ENCODE results near the gene RSPH6A. TPM values are rescaled to one million over a fixed set of nuclear protein-coding genes. Genes with fewer than 3 reads are reported as not detected.
A peak's percentile ranks its signal among the peaks of the same experiment; 100 is the strongest.

RSPH6A gene
- total and polyA plus RNA-seq, 2 of the 13 experiments (the other 11 are each of a cell fraction or from before 2014, with no cell fraction given): 0.07 TPM; not detected in 1

GRCh38 chr19:45770192-45771101, 44.7 kb downstream of the RSPH6A start (continued):
- TF ChIP-seq, protein P1, sequence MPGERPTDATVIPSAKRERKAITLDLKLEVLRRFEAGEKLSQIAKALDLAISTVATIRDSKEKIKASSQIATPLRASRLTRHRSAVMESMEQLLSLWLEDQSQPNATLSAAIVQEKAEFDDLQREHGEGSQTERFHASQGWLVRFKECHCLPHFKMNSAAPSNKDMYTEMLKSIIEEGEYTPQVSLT (CRISPR knock-in tag; IDR thresholded peaks at IDR 0.05; ENCODE audit: borderline replicate concordance, low read depth): no peak
- TF ChIP-seq XRCC5 (optimal IDR thresholded peaks at IDR 0.05; ENCODE audit: low read length) (peak; percentile 70), RBFOX2 (IDR thresholded peaks at IDR 0.05; ENCODE audit: low read depth, low read length) (peak; percentile 94), ZNF367 (CRISPR knock-in tag; IDR thresholded peaks at IDR 0.05; ENCODE audit: borderline replicate concordance) (no peak), AHR (CRISPR knock-in tag; IDR thresholded peaks at IDR 0.05) (peak; percentile 55), TGIF2 (CRISPR knock-in tag; IDR thresholded peaks at IDR 0.05) (no peak; the same call in none of the 2 replicates), HNF4G (IDR thresholded peaks at IDR 0.05; ENCODE audit: borderline replicate concordance, low read depth, low read length) (no peak), HNF4G (CRISPR knock-in tag; IDR thresholded peaks at IDR 0.05; ENCODE audit: borderline replicate concordance, low read depth) (no peak), ESRRA (CRISPR knock-in tag; IDR thresholded peaks at IDR 0.05; ENCODE audit: low read depth) (0 out of 2 replicates have a peak, but pooled peaks have one; percentile 6), WIZ (CRISPR knock-in tag; IDR thresholded peaks at IDR 0.05) (0 out of 2 replicates have a peak, but pooled peaks have one; percentile 40), ZBTB20 (CRISPR knock-in tag; IDR thresholded peaks at IDR 0.05; ENCODE audit: borderline replicate concordance, low read depth) (peak; percentile 53; the same call in 1 of the 2 replicates), MED1 (CRISPR knock-in tag; IDR thresholded peaks at IDR 0.05) (peak; percentile 51; the same call in 1 of the 2 replicates), YEATS4 (CRISPR knock-in tag; IDR thresholded peaks at IDR 0.05; ENCODE audit: borderline replicate concordance) (peak; percentile 75; the same call in 1 of the 2 replicates), GLI4 (CRISPR knock-in tag; IDR thresholded peaks at IDR 0.05; ENCODE audit: borderline replicate concordance) (no peak), USF2 (IDR thresholded peaks at IDR 0.05; ENCODE audit: low read depth, low read length) (no peak), USF2 (CRISPR knock-in tag; IDR thresholded peaks at IDR 0.05; ENCODE audit: borderline replicate concordance) (peak; percentile 56; the same call in 1 of the 2 replicates), HOXA5 (CRISPR knock-in tag; IDR thresholded peaks at IDR 0.05) (no peak), ZNF709 (CRISPR knock-in tag; IDR thresholded peaks at IDR 0.05) (peak; percentile 83), NBN (conservative IDR thresholded peaks at IDR 0.05) (no peak), ZNF460 (CRISPR knock-in tag; IDR thresholded peaks at IDR 0.05; ENCODE audit: borderline replicate concordance) (no peak), SOX5 (CRISPR knock-in tag; IDR thresholded peaks at IDR 0.05; ENCODE audit: borderline replicate concordance) (peak; percentile 36; the same call in 1 of the 2 replicates), MED13 (CRISPR knock-in tag; IDR thresholded peaks at IDR 0.05) (0 out of 2 replicates have a peak, but pooled peaks have one; percentile 37), TOE1 (CRISPR knock-in tag; IDR thresholded peaks at IDR 0.05) (peak; percentile 77; the same call in 1 of the 2 replicates), NR3C1 (CRISPR knock-in tag; IDR thresholded peaks at IDR 0.05) (no peak), MAX (IDR thresholded peaks at IDR 0.05) (peak; percentile 80), FOSL2 (CRISPR knock-in tag; IDR thresholded peaks at IDR 0.05) (peak; percentile 31; the same call in 1 of the 2 replicates), ZNF557 (CRISPR knock-in tag; IDR thresholded peaks at IDR 0.05) (no peak)
- TF ChIP-seq, protein P2, sequence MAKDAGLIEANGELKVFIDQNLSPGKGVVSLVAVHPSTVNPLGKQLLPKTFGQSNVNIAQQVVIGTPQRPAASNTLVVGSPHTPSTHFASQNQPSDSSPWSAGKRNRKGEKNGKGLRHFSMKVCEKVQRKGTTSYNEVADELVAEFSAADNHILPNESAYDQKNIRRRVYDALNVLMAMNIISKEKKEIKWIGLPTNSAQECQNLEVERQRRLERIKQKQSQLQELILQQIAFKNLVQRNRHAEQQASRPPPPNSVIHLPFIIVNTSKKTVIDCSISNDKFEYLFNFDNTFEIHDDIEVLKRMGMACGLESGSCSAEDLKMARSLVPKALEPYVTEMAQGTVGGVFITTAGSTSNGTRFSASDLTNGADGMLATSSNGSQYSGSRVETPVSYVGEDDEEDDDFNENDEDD (CRISPR knock-in tag; IDR thresholded peaks at IDR 0.05; ENCODE audit: borderline replicate concordance): peak; percentile 58; the same call in 1 of the 2 replicates

All from HepG2 (cell line).